ENCODE results near the gene VAV2.

Gene VAV2

DNA sequence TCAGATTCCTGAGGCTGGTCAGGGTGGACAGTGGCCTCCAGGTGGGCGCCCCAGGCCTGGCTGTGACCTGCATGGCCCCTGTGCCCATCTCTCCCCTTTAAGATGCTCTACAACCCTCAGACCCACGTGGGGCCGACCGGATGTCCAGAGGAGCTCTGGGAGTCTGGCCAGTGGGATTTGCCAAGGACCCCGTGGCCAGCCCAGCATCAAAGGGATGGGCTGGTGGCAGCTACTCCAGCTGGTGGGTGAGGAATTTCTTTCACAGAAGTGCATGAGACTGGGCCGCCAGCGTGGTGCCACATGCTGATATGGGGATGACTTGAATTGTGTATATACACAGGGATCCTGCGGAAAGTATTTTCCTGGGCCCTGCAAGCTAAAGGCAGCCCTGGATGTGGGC, 159.2 kb downstream of the VAV2 start:
- Histone ChIP-seq H3K27ac (ENCODE audit: low read depth, low read length) (no peak overlapping the region), H3K4me2 (ENCODE audit: low read depth, low read length, poor library complexity, severe bottlenecking) (no peak overlapping the region), H3K79me2 (ENCODE audit: insufficient read depth, low read length) (peaks cover 2% of the 10 kb centered on the region; the same call in 1 of the 2 replicates), H3K36me3 (ENCODE audit: low read length) (no peaks in the 10 kb centered on the region), H3K9me2 (replicated peaks; ENCODE audit: insufficient read depth, low read length) (no peaks in the 10 kb centered on the region), H3K9me3 (ENCODE audit: insufficient read depth, low read length) (no peaks in the 10 kb centered on the region), H2AFZ (ENCODE audit: low read depth, low read length, severe bottlenecking) (no peak overlapping the region), H3F3A (ENCODE audit: insufficient read depth) (no peaks in the 10 kb centered on the region), H3K9ac (ENCODE audit: low read length) (no peak overlapping the region), H3K27me3 (ENCODE audit: low read length) (no peaks in the 10 kb centered on the region), H3K4me3 (ENCODE audit: insufficient read depth, low read length, poor library complexity, severe bottlenecking) (no peak overlapping the region), H4K20me1 (ENCODE audit: low read depth, low read length) (no peaks in the 10 kb centered on the region)
- TF ChIP-seq EZH2phosphoT487 (conservative IDR thresholded peaks at IDR 0.05; ENCODE audit: low read length) = no peak
- TF ChIP-seq, protein P1, sequence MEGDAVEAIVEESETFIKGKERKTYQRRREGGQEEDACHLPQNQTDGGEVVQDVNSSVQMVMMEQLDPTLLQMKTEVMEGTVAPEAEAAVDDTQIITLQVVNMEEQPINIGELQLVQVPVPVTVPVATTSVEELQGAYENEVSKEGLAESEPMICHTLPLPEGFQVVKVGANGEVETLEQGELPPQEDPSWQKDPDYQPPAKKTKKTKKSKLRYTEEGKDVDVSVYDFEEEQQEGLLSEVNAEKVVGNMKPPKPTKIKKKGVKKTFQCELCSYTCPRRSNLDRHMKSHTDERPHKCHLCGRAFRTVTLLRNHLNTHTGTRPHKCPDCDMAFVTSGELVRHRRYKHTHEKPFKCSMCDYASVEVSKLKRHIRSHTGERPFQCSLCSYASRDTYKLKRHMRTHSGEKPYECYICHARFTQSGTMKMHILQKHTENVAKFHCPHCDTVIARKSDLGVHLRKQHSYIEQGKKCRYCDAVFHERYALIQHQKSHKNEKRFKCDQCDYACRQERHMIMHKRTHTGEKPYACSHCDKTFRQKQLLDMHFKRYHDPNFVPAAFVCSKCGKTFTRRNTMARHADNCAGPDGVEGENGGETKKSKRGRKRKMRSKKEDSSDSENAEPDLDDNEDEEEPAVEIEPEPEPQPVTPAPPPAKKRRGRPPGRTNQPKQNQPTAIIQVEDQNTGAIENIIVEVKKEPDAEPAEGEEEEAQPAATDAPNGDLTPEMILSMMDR (IDR thresholded peaks at IDR 0.05; ENCODE audit: insufficient read depth, low read length, poor library complexity, severe bottlenecking) = no peak

DNA sequence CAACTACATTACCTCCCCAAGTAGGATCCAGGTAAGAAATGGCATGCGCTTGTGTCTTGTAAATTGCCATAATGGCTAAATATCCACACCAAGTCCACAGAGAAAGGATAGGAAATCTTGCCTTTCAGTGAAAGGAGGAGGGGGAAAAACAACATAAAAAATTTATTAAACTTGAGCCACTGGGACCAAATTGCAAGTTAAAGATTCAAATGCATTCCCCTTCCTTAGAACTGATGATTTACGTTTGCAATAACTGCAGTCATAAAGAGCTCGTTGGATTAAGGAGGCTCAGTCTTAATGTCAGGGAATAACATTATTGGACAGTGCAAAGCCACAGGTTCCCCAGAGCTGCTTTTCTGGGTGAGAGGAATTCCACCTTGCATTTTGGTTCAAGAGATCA, 161.4 kb downstream of the VAV2 start:
- Histone ChIP-seq H3K4me3 (ENCODE audit: insufficient read depth, low read length, poor library complexity, severe bottlenecking) (no peak overlapping the region), H3K9ac (ENCODE audit: low read length) (no peak overlapping the region), H2AFZ (ENCODE audit: low read depth, low read length, severe bottlenecking) (no peak overlapping the region), H4K20me1 (ENCODE audit: low read depth, low read length) (no peaks in the 10 kb centered on the region), H3K9me3 (ENCODE audit: insufficient read depth, low read length) (no peaks in the 10 kb centered on the region), H3K27ac (ENCODE audit: low read depth, low read length) (no peak overlapping the region), H3F3A (ENCODE audit: insufficient read depth) (no peaks in the 10 kb centered on the region), H3K9me2 (replicated peaks; ENCODE audit: insufficient read depth, low read length) (no peaks in the 10 kb centered on the region), H3K36me3 (ENCODE audit: low read length) (no peaks in the 10 kb centered on the region), H3K4me2 (ENCODE audit: low read depth, low read length, poor library complexity, severe bottlenecking) (no peak overlapping the region), H3K79me2 (ENCODE audit: insufficient read depth, low read length) (no peaks in the 10 kb centered on the region; the same call in 1 of the 2 replicates), H3K27me3 (ENCODE audit: low read length) (no peaks in the 10 kb centered on the region)
- TF ChIP-seq EZH2phosphoT487 (conservative IDR thresholded peaks at IDR 0.05; ENCODE audit: low read length) = no peak
- TF ChIP-seq, protein P1 (IDR thresholded peaks at IDR 0.05; ENCODE audit: insufficient read depth, low read length, poor library complexity, severe bottlenecking) = no peak

DNA sequence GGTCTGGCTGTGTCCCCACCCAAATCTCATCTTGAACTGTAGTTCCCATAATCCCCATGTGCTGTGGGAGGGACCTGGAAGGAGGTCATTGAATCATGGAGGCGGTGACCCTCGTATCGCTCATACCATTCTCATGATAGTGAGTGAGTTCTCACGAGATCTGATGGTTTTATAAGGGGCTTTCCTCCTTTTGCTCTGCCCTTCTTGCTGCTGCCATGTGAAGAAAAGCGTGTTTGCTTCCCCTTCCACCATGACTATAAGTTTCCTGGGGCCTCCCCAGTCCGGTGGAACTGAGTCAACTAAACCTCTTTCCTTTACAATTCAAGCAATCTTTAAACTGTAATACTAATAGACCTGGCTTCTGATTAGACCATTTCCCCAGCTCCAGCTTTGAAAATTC, 161.8 kb downstream of the VAV2 start:
- Histone ChIP-seq H3F3A (ENCODE audit: insufficient read depth) (no peaks in the 10 kb centered on the region), H3K27ac (ENCODE audit: low read depth, low read length) (no peak overlapping the region), H3K36me3 (ENCODE audit: low read length) (no peaks in the 10 kb centered on the region), H3K79me2 (ENCODE audit: insufficient read depth, low read length) (no peaks in the 10 kb centered on the region; the same call in 1 of the 2 replicates), H3K4me2 (ENCODE audit: low read depth, low read length, poor library complexity, severe bottlenecking) (no peak overlapping the region), H3K27me3 (ENCODE audit: low read length) (no peaks in the 10 kb centered on the region), H3K9me2 (replicated peaks; ENCODE audit: insufficient read depth, low read length) (no peaks in the 10 kb centered on the region), H3K9me3 (ENCODE audit: insufficient read depth, low read length) (no peaks in the 10 kb centered on the region), H4K20me1 (ENCODE audit: low read depth, low read length) (no peaks in the 10 kb centered on the region), H3K4me3 (ENCODE audit: insufficient read depth, low read length, poor library complexity, severe bottlenecking) (no peak overlapping the region), H2AFZ (ENCODE audit: low read depth, low read length, severe bottlenecking) (no peak overlapping the region), H3K9ac (ENCODE audit: low read length) (no peak overlapping the region)
- TF ChIP-seq, protein P1 (IDR thresholded peaks at IDR 0.05; ENCODE audit: insufficient read depth, low read length, poor library complexity, severe bottlenecking) = no peak
- no peak for TF ChIP-seq EZH2phosphoT487 (conservative IDR thresholded peaks at IDR 0.05; ENCODE audit: low read length)
